ENCODE data around the gene ATPAF2.

Gene ATPAF2

DNA sequence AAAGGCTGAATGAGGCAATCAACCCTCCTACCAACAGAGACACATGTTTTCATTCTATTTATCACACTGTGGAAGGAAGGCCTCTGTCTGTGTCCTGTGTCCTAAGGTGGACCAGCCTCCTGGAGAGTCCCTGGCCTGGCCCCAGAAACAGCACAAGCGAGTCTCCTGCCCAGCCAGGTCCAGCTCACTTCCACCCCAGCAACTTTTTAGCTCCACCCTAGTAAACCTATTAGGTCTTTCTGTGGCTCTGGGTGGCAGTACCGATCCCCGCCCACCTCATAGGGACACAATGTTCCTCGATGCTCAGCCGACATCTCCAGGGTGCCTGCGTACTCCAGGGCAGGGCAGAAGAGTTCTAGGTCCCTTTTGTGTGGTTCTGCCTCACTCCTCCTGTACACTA lies 55.6 kb downstream of the ATPAF2 start:
- no peak for DNase-seq

DNA sequence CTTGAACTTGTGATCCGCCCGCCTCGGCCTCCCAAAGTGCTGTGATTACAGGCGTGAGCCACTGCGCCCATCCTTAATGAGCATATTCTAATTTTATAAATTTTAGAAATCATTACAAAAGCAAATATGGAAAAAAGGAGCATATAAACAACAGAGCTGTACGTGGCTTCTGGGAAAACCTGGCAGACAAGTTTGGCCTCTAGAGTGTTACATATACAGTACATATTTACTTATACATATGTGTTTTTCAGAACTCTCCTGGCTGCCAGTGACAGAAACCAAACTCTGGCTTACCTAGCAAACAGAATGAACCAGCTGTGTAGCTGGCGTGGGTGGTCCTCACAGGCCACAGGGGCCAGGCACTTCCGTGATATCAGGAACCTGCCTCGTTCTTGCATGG lies 56.2 kb downstream of the ATPAF2 start:
- no peak for DNase-seq

DNA sequence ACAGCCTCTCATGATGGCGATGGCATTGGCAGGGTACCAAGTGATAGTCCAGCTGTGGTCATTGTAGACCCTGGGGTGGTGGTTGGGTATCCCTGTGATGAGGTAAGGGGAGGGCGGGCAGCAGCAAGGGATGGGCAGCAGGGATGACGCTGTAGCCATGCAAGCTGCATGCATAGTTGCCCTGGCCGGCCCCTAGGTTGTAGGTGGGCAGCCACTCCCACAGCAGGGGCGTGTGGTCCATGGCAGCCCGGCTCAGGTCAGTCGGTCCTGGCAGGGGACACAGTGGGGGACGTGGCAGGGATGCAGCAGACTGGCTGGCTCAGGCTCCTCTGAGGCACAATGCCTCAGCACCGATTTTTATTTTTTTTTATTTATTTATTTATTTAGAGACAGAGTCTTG lies 57.6 kb downstream of the ATPAF2 start:
- DNase-seq = no peak

DNA sequence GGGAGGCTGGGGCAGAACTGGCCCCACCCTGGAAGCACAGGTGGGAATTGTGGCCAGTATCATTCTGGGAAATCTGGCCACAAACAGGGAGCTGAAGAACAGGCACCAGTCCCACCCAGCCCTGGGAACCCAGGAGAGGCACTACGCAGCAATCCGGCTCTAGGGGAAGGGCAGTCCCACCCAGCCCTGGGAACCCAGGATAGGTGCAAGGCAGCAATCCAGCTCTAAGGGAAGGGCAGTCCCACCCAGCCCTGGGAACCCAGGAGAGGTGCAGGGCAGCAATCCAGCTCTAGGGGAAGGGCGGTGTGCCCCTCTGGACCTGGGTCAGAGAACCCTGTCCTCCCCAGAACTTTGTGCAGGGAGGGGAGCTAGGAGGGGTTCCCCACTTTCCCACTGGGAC lies 59.2 kb downstream of the ATPAF2 start:
- DNase-seq = no peak

DNA sequence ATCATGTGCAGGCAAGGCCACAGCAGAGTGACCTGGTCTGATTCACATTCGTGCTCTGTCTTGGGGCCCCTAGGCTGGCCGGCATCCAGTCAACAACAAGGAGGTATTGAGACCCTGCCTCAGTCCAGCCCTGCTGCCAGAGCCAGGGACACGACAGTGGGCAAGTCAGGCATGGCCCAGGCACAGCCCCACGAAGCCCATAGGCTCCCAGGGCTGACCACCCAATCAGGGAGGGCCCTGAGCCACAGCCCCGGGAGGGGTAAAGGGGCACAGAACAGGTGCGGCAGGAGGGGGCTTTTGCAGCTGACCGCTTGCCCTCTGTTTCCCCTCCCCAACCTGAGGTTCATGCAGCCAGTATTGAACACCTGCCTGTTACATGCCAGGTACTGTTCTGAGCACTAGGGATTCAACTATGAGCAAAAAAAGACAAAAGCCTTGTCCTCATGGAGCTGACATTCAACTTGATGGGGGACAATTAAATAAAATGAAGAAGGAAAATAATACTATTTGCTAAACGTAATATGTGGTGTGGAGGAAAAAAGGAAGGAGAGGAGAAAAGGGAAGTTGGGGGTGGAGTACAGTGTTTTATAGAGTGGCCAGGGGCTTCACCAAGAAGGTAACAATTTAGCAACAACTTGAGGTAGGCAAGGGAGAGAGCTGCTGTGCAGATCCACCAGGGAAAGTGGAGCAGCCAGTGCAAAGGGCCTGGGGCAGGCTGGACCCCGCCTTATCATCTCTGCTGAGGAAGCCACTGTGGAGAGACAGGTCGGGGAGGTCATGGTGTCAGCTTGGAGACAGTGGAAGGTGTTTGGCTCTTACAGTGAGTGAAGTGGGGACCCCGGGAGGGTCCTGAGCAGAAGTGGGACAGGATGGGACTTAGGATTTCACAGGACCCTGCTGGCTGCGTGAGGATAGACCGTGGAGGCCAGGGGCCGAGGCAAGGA lies 60.2 kb downstream of the ATPAF2 start:
- DNase-seq = peak; percentile 10 to 33

DNA sequence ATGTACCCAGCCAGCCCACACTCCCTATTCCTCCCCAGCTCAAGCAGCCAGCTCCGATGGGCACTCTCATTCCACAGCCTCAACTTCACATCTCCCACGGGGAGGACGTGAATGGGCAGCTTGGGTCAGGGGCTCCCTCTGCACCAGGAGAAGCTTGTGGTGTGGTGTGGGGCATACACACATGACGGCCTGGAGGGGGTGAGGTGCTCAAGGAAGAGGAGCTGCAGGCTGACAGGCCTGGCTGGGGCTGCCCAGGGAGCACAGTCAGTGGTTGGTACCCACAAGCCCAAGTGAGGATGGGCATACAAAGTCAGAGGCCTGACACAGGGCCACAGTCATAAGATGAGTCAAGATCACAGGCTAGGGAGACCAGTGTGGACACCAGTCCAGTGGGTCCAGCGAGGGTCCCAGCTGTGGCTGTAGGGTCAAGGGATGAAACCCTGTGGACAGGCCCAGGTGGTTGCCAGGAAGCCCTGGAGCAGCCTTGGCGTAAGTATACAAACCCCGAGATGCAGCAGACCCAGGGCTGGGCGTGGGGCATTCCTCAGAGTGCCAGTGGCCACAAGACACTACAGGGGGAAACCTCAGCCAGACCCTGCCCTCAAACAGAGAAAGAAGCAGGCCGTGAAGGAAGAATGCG lies 61.9 kb downstream of the ATPAF2 start:
- no peak for DNase-seq

DNA sequence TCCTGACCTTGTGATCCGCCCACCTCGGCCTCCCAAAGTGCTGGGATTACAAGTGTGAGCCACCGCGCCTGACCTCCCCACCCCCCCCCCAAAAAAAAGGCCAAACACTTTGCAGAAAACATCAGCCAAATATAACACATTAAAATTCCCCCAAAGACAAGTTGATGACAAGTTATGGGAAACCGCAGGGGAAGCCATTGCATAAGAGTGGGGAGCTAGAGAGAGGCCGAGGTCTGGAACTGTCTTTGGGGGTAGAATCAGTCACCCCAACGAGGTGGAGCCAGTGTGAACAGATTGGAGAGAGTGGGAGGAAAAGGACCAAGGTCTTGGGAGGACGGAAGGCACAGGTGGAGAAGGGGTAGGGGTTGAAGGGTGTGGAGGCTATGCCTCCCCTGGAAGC lies 63.5 kb downstream of the ATPAF2 start:
- DNase-seq = peak; percentile 29 to 39

DNA sequence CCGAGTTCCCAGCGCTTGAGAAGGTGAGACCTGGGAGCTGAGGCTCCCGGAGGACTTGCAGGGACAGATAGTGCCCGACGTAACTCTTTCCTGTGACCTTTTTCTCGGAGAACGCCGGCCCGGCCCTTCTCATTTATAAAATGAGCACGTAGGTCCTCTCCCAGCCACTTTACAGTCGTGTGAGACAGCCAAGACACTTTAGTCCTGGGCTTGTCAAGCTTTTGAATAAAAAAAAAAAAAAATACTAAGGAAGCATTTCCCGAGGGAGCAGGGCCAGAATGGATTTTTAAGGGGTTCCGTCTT lies 66.1 kb downstream of the ATPAF2 start:
- no peak for DNase-seq

DNA sequence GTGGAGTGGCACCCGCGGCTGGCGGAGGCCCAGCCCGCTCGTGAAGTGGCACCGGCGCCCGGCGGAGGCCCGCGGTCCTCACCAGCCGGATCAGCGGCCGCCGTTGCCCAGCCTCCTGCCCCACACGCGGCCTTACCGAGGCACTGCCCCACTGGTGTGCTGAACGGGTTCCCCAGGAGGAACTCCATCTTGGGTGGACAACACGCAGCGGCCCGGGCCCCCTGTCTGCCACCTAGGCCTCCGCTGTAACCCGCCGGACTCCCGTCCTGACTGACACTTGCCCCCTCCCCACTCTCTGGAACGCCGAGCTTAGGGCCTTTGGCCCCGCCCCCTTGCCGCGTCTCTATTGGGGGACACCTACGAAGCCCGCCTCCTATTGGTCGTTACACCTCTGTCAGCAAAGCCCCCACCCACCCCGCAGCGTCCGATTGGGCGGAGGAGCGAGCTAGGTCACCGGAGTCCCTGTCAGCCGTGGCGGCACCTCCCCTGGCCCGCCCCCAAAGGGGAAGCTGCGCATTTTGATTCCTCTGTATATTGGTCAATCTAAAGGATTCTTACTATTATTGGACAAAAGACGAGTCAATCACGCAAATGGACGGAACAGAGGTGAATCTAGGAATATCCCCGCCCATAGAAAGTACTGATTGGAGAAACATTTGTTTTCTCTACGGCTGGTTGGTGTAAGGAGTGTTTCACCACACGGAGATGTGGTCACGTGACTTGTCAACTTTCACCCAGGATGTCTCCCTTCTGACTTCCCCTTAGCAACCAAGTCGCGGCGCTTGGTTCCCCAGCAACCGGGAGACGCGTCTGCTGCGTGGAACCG lies 66.6 kb downstream of the ATPAF2 start, which contains the start of the genes DRC3 and TOM1L2:
TSS of gene DRC3 (plus strand) at position 737 of the 826 bp plus-strand sequence. CDS start 4,737 bp downstream, outside the sequence.
TSS of gene TOM1L2 (minus strand) at position 275 of the 826 bp plus-strand sequence. CDS start at position 188, 87 bp downstream.
- peak; percentile 92 to 98 for DNase-seq

DNA sequence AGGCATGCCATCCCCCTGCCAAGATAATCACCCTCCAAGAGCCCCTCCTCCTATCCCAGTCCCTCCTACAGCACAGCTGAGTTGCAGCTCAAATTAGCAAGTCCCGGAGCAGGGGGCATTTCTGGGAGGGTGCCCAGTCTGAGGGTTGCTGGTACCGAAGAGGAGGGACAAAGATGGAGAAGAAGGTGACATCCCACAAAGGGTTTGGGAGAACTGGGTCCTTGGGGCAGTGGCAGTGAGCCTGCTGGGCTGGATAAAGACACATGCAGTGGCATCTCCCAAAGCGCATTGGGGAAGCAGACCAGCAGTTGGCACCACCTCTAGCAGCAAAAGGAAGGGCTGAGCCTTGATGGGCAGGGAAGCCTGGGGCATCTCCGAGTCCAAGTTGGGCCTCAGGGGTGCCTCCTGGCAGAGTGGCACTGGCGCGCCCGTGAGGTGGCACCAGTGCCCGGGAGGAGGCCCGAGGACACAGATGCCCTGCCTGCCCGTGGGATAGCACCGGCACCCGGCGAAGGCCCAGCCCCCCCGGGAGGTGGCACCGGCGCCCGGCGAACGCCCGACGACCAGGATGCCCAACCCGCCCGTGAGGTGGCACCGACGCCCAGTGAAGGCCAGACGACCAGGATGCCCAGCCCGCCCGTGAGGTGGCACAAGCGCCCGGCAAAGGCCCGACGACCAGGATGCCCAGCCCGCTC lies 67.4 kb downstream of the ATPAF2 start:
- DNase-seq = no peak

DNA sequence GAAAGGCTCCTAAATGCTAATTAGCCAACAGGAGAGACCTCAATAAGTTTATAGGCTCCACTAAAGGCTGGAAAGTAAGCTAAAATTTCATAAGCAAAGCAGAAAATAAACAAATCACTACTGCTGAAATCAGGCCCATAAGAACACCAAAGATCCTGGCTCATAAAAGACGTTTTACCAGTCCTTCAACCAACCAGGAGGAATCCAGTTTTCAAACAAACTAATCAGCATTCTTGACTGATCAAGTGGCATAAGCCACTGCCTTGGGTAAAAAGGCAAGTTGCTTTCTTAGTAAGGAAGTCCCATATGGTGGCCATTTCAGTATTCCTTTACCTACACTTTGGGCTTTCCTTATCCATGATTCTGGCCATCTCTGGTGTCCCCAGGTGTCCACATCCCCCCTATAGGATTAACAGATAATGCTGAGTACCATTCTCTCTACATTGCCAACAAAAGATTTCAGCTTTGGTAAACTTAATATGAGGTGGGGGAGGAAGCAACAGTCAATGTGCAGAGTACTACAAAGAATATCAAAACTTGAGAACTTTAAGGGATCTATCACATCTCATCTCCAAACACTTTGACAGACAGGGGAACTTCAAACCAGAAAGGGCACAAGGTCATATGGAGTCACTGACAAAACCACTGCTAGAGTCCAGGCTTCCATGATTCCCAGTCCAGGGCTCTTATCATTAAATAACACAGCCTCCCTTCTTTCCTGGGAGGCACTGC lies 68.1 kb downstream of the ATPAF2 start:
- no peak for DNase-seq
